ENCODE results near the gene SPRN.

DNA sequence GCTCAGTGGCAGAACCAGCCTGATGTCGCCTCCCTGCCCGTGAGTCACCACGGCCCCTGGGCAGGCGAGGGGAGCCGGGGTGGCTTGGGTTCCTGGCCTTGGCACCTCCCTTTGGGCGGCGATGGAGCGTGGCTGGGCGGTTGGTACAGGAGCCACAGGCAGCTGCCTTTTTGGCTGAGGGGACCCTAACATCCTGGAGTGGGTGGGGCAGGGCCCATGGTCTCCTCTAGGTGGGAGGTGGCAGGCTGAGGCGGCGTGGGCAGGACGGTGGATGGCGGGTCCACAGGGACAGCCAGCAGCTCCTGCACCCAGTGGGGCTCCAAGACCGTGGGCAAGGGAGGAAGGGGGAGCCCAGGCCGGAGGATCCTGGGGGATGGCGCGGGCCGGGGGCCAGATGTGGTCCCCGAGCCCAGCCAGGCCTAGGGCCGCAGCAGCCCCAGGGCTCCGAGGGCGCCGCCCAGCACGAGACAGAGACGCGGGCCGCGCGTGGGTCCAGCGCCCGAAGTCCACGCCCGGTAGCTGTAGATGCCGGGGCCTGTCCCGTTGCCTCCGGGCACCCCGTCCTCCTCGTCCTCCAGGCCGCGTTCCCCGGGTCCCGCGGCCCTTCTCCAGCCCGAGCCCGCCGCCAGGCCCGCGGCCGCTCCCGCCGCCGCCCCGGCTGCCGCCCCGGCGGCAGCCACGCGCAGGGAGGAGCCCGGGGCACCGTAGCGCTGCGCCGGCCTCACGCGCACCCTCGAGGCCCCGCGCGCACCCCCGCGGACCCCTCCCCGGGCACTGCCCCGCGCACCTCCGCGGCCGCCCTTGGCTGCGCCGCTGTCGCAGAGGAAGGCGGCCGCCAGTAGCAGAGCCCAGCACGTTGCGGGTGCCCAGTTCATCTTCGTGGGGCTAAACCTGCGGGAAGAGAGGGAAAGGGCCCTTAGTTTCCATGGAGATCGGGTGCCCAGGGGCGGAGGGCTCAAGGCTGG lies 1.3 kb downstream of the SPRN start:
- TF ChIP-seq, protein P1, sequence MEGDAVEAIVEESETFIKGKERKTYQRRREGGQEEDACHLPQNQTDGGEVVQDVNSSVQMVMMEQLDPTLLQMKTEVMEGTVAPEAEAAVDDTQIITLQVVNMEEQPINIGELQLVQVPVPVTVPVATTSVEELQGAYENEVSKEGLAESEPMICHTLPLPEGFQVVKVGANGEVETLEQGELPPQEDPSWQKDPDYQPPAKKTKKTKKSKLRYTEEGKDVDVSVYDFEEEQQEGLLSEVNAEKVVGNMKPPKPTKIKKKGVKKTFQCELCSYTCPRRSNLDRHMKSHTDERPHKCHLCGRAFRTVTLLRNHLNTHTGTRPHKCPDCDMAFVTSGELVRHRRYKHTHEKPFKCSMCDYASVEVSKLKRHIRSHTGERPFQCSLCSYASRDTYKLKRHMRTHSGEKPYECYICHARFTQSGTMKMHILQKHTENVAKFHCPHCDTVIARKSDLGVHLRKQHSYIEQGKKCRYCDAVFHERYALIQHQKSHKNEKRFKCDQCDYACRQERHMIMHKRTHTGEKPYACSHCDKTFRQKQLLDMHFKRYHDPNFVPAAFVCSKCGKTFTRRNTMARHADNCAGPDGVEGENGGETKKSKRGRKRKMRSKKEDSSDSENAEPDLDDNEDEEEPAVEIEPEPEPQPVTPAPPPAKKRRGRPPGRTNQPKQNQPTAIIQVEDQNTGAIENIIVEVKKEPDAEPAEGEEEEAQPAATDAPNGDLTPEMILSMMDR (IDR thresholded peaks at IDR 0.05; ENCODE audit: low read length): no peak
- TF ChIP-seq EZH2 (optimal IDR thresholded peaks at IDR 0.05; ENCODE audit: low read depth, low read length): no peak
- TF ChIP-seq EZH2phosphoT487 (IDR thresholded peaks at IDR 0.05; ENCODE audit: low read length): no peak
